ENCODE measurements around the gene PHLDA3. TPM values are rescaled to one million over a fixed set of nuclear protein-coding genes. Genes with fewer than 3 reads are reported as not detected.
"Not testable (repeated sequence)": the region's sequence is repeated elsewhere in the genome, so short reads cannot be mapped to it uniquely, and the experiment has no call there.

PHLDA3 gene
- total RNA-seq, 1 experiment from 2014 or later: 10.5 TPM

GRCh38 chr1:201495551-201496295 is 26.7 kb upstream of the PHLDA3 start:
- ChIA-PET POLR2A (no interaction called here), CTCF (interaction anchor here (1.4 to 2.7 kb wide), 3 partner anchors 14 to 48 kb away, joined by 5 to 13 read pairs (median 13); no protein-coding TSS in a partner anchor)
- H3K4me1 ChIP-seq: peaks cover 22% of the 10 kb centered on the region
- no peak for DNase-seq
- H3K36me3 ChIP-seq (ENCODE audit: control insufficient read depth, insufficient read depth, low read length): no peaks in the 10 kb centered on the region; the same call in none of the 2 replicates
- Mint-ChIP-seq H3K36me3 (ENCODE audit: insufficient read depth, unreplicated experiment) (peaks cover 39% of the 10 kb centered on the region), H3K4me1 (ENCODE audit: low read depth, unreplicated experiment) (peaks cover 19% of the 10 kb centered on the region), H3K4me3 (ENCODE audit: unreplicated experiment) (no peak overlapping the region), H3K9me3 (ENCODE audit: unreplicated experiment) (no peaks in the 10 kb centered on the region), H3K27ac (ENCODE audit: unreplicated experiment) (no peak overlapping the region), H3K27me3 (ENCODE audit: insufficient read depth, unreplicated experiment) (no peaks in the 10 kb centered on the region)
- BruUV-seq (replicated peaks): no TSS peak
- intact Hi-C loops (cut with micrococcal nuclease; ENCODE audit: unreplicated experiment): no loop called here
- H3K9me3 ChIP-seq: no peaks in the 10 kb centered on the region
- no peak overlapping the region for H3K4me3 ChIP-seq (ENCODE audit: low read depth, low read length)
- TF ChIP-seq, protein P1, sequence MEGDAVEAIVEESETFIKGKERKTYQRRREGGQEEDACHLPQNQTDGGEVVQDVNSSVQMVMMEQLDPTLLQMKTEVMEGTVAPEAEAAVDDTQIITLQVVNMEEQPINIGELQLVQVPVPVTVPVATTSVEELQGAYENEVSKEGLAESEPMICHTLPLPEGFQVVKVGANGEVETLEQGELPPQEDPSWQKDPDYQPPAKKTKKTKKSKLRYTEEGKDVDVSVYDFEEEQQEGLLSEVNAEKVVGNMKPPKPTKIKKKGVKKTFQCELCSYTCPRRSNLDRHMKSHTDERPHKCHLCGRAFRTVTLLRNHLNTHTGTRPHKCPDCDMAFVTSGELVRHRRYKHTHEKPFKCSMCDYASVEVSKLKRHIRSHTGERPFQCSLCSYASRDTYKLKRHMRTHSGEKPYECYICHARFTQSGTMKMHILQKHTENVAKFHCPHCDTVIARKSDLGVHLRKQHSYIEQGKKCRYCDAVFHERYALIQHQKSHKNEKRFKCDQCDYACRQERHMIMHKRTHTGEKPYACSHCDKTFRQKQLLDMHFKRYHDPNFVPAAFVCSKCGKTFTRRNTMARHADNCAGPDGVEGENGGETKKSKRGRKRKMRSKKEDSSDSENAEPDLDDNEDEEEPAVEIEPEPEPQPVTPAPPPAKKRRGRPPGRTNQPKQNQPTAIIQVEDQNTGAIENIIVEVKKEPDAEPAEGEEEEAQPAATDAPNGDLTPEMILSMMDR (IDR thresholded peaks at IDR 0.05; ENCODE audit: insufficient read depth in 1 of 2, low read depth in 1 of 2, low read length in 1 of 2, severe bottlenecking in 1 of 2, unreplicated experiment in 1 of 2): no peak
- no peaks in the 10 kb centered on the region for H3K27me3 ChIP-seq (replicated peaks; ENCODE audit: control insufficient read depth, insufficient read depth, low read length)

DNA sequence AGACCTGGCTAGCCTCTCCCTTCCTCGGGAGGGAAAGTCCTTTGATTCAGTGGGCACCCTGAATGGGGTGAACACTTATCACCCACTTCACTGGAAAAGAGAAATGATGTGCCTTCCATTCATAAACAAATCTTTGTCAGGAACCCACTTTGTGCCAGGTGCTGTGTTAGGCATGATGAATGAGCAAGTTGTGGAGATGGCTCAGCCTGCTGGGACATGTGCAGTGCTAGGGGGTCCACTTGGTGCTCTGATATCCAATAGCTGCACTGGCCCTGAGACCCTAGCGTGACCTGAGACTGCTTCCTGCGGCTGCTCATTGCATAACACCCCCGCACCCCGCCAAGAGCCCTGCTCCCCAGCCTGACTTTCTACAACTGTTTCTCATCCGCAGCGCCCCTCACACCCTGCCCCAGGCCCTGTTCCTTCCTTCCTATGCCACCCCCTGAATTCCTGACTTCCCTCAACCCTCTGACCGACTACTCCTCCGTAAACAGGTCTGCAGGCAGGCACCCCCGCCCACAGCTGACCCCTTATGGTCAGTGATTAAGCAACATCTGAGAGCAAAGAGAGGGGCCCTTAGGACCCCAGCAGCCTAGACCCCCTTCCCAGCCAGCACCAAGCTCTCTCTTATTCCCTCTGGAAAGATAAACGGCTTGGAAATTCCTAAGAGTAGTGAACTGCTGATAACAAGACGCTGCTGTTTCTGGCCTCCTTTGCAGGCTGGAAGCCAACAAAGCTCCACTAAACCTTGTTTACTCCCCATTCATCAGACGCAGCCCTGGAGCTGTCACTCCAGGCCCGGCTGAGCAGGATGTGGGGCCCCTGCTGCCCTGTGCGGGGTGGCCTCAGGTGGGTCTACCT is 25.0 kb upstream of the PHLDA3 start:
- Mint-ChIP-seq H3K4me3 (ENCODE audit: unreplicated experiment) (no peak overlapping the region), H3K9me3 (ENCODE audit: unreplicated experiment) (no peaks in the 10 kb centered on the region), H3K27me3 (ENCODE audit: insufficient read depth, unreplicated experiment) (no peaks in the 10 kb centered on the region), H3K36me3 (ENCODE audit: insufficient read depth, unreplicated experiment) (peaks cover 47% of the 10 kb centered on the region), H3K4me1 (ENCODE audit: low read depth, unreplicated experiment) (peaks cover 15% of the 10 kb centered on the region), H3K27ac (ENCODE audit: unreplicated experiment) (peak overlapping the region; percentile 87)
- peak in 1 of 2 experiments; percentile 61 for DNase-seq
- BruUV-seq (replicated peaks): no TSS peak
- Histone ChIP-seq H3K4me1 (peaks cover 14% of the 10 kb centered on the region), H3K36me3 (ENCODE audit: control insufficient read depth, insufficient read depth, low read length) (no peaks in the 10 kb centered on the region; the same call in none of the 2 replicates), H3K4me3 (ENCODE audit: low read depth, low read length) (no peak overlapping the region), H3K27me3 (replicated peaks; ENCODE audit: control insufficient read depth, insufficient read depth, low read length) (no peaks in the 10 kb centered on the region), H3K9me3 (no peaks in the 10 kb centered on the region)
- TF ChIP-seq, protein P1 (IDR thresholded peaks at IDR 0.05; ENCODE audit: insufficient read depth in 1 of 2, low read depth in 1 of 2, low read length in 1 of 2, severe bottlenecking in 1 of 2, unreplicated experiment in 1 of 2): no peak
- ChIA-PET POLR2A (interaction anchor here (0.6 kb wide), 1 partner anchor 10 kb away, joined by 3 read pairs; no protein-coding TSS in a partner anchor), CTCF (interaction anchor here (0.5 to 2.7 kb wide), 3 partner anchors 13 to 46 kb away, joined by 4 to 13 read pairs (median 6); no protein-coding TSS in a partner anchor)
- intact Hi-C loops (cut with micrococcal nuclease; ENCODE audit: unreplicated experiment): loop anchor here (1.0 kb wide), 1 partner anchor 9 kb away; no protein-coding TSS in a partner anchor

- DNase-seq; CTCF ChIA-PET; intact Hi-C loops (cut with micrococcal nuclease; ENCODE audit: unreplicated experiment); H3K27me3 Mint-ChIP-seq (ENCODE audit: insufficient read depth, unreplicated experiment); H3K4me3 Mint-ChIP-seq (ENCODE audit: unreplicated experiment); H3K36me3 ChIP-seq (ENCODE audit: control insufficient read depth, insufficient read depth, low read length); H3K4me3 ChIP-seq (ENCODE audit: low read depth, low read length); BruUV-seq (replicated peaks); H3K9me3 Mint-ChIP-seq (ENCODE audit: unreplicated experiment); H3K27me3 ChIP-seq (replicated peaks; ENCODE audit: control insufficient read depth, insufficient read depth, low read length); H3K27ac Mint-ChIP-seq (ENCODE audit: unreplicated experiment); H3K9me3 ChIP-seq; POLR2A ChIA-PET: not testable (repeated sequence)
- Mint-ChIP-seq H3K36me3 (ENCODE audit: insufficient read depth, unreplicated experiment) (peaks cover 50% of the 10 kb centered on the region), H3K4me1 (ENCODE audit: low read depth, unreplicated experiment) (peaks cover 15% of the 10 kb centered on the region)
- peaks cover 14% of the 10 kb centered on the region for H3K4me1 ChIP-seq
Observed at GRCh38 chr1:201493026-201493656, 24.2 kb upstream of the PHLDA3 start.
